HG03025 (cell line): ENCODE results near the gene NTRK3.

Experiments used
- ATAC-seq: cut with Tn5 transposase; IDR thresholded peaks from one replicate; pipeline ENCODE4 v1.9.1; 2021; ENCODE audit warnings: mild to moderate bottlenecking, moderate library complexity; ENCODE audit not compliant: unreplicated experiment, low FRiP score

NTRK3 gene

DNA sequence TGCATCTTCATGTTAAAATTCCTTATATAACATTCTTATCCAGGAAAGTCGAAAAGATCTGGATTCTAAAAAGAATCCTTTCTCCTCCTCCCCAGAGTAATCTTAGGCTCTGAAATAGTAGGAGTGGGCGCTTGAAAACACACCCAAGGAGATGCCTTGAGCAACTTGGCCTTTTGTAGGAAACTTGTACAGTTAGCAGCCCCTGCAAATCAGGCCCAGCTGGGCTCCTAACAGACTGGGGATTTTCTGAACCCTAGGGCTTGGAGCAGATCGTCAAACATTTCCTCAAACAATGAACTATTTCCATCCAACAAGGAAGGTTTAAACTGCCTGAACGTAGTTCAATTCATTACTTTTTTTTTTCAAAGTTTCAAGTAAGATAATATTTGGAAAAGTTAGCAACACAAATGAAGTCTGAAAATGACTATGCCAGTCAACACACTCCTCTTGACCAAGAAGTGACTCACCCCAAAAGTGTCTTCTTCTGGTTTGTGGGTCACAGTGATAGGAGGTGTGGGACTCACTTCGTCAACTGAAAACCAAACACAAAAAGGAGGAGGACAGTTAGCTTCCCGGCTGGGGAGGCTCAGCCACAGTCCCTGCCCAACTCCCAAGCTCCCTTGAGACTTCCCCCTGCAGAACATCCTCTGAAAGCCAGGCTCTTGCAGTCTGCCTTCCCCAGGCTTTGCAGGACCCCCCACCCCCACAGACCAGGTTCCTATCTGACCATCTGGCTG is 129.7 kb downstream of the NTRK3 start:
- ATAC-seq = no peak

DNA sequence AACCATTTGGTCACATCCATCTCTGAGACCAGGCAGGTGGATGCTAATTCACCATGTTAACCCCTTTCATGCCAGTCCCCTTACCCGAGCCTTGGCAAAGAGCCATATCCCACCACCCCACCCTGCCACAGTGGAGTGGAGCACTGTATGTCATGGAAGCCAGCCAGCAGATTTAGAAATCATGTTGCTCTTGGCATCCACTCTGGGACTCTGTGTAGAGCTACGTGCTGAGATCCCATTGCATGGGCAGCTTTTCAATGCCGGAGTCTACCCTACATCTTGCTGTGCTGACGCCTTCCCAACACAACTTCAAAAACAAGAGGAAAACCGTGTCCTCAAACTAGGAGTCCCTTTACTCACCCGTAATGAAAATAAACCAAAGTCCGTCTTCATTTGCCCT is 131.0 kb downstream of the NTRK3 start:
- ATAC-seq = no peak

DNA sequence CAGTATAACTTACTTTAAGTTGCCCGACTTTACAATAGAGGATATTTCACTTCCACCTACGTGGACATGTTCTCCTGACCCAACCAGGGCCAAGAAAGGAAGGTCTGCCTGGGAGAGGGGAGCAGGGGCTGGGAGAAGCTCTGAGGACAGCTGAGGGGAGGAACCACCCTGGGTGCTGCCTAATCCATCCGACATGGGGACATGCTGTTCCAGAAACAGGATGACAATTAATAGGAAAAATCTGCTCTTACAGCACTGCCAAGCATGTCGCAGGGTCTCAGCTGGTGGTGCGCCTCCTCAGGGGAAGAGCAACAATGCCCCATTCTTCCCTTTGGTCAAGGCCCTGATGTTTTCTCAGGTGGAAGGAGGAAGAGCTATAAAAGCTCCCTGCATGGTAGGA is 132.3 kb downstream of the NTRK3 start:
- no peak for ATAC-seq

DNA sequence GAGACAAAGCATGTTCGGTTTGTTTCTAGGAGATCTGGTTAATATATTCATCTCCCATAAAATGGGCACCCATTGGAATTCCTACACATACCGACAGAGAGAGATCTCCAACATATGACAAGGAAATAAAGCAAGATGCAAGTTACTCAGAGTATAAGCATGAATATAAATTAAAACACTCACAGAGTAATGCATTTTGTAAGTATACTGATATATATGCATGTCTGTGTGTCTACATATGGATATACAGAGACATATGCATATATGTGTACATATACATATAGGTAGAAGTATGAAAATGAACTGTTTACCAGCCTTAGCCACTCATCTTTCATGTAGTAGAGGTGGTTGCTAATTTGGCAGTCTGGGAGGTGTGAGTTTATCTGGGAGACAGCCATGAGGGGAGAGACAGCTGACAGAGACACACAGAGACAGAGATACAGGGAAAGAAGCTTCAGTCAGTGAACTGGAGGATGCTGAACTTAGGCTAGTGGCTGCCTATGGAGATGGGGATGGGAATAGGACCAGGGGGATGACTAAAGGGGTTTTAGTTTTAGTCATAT is 134.5 kb downstream of the NTRK3 start:
- no peak for ATAC-seq

DNA sequence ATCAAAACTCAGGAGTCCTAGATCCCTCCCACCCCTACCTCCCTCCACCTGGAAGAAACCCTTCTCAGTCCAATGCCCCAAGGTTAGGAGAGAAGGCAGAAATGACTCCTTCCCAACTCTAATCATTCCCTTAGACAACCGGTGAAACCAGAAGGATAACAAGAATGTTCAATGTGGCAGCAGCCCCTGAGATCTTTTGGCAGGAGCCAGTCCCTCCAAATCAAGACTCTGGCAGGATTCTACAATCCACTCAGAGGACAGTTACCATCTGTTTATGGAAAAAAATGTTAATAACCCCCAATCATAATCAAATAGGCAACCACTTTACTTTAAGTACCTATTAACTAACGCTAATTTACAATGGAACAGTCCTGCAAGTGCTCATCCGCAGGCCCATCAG is 136.5 kb downstream of the NTRK3 start:
- no peak for ATAC-seq

DNA sequence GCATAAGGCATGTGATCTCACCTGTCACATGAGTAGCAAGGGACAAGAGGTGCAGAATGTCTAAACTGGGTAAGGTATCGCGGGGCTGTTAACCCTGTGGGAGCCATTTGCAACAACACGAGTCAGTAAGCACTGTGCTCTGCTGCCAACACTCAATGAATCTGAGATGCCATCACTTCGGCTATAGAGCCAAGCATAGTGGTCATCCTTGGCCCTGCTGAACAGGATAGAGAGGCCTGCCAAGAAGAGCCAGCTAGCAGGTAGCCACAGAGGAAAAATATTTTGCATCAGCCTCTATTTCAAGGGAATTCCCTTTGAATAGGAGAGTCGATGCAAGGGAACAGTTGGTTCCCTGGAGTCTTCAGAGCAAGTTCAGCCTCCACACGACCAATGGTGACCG is 137.8 kb downstream of the NTRK3 start:
- ATAC-seq = no peak

DNA sequence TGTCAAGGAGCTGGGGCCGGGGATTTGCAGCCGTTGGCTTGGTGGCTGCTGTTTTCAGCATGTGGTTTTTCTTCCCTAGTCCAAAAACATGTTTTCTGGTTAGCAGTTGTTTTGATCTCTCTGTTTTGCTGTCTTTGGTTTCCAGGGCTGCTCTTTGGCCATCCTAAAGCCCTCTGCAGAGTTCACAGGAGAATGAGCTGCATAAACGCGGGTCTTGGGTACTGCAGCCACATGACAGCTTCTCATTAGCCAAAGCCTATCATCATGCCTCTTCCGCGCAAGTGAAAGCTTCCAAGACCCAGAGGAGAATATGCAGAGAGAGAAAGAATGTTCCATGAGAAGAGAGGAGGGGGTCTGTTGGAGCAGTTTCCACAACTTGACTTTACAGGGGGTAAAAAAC is 138.5 kb downstream of the NTRK3 start:
- no peak for ATAC-seq

DNA sequence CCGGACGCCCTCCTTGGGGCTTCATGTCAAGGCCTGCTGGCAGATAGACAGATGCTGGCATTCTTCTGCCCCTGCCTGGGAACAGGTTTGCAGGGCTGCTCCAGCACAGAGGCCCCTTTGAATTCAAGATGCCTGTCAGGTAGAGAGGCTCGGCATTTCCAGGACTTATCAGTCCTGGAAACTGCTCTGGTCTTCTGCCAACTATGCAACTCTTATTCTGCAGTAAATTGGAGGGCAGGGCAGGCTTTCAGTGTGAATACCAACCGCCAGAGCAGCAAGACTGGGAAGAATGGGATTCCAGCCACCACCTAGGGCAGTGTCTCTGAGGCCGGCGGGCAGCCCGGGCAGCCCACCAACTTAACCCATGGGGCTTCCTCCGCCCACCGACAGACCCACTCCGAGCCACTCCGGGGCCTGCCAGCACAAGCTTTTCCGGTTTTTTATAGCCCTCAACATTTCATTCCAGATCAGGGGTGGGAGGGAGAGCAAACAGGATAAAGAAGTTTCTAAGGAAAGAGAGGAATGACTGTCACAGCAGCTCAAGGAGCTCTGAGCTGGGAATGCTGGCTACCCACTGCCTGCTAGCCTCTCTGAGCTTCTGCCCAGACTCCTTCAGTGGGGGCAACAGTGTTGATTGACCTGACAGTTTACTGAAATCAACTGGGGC is 140.9 kb downstream of the NTRK3 start:
- ATAC-seq = no peak

DNA sequence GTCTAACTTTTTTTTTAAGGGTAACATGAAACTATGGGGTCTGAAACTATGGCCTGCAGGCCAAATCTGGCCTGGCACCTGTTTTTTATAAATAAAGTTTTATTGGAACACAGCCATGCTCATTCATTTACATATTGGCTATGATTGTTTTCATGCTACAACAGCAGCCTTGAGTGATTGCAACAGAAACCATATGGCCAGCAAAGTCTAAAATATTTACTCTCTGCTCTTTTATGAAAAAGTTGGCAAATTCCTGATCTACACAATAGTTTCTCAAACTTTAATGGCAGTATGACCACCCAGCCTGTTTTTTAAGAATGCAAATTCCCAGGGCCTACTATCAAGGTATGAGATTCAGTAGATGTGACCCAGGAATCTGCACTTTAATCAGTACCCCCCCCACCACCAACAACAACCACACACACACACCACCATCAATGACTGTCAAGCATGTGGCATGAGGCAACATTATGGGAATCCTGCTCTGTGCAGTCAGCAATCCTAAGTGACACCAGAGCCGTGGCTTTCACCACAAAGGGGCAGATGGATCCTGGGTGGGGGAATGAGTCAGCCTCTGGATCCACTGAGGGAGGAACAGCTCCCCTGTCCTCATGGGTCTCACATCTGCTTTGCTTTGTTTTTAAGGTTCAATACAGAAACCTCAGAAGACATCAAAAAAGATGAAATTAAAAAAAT is 142.8 kb downstream of the NTRK3 start:
- ATAC-seq = no peak

DNA sequence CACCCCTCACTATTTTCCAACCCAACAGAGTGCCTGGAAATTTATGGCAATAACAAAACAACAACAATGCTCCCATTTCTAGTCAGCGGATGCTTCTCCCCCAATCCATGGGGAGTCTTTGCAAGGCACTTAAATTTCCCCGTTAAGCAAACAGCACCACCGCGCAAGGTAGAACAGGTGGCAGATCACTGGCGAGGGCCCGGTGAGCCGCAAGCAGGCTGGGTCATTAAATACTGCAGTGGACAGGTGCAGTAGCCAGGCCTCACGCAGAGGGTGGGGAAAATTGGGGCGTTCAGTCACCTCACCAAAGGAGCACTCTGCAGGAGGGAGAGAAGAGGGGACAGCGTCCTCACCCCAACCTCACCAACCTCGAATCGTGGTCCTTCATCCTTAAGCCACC is 147.5 kb downstream of the NTRK3 start:
- ATAC-seq = no peak

DNA sequence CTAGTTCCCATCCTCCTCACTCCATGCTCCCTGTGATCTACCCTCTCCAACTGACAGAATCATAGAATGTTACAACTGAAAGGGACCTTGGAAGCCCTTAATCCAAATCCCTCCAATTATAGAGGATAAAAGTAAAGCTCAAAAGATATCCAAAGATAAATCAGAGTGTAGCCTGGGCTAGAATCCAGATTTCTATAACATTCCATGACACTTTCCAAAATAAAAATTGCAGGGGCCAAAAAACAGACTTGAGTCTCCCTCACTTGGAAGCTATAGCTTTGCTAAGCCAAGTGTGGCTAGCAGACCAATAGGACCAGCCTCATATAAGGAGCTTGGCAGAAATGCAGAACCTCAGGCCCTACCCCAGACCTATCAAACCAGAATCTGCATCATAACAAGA is 148.1 kb downstream of the NTRK3 start:
- no peak for ATAC-seq

DNA sequence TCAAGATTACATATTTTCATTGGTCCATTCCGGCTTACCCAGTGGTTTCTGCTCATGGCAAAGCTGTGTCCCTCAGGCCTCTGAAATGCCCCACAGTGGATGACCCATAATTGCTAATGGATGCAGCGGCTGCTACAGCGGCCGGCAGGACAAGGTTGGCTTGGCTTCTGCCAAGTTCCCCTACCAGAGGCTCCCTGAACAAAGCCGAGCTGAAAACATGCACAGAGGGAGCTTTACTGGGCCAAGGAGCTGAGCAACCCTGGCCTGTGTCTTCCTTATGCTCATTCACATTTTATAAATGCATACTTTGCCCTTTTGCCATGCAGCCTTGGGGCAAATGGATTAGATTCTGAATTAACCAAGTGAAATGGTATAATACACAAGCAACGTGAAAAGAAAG is 150.5 kb downstream of the NTRK3 start:
- ATAC-seq = no peak

DNA sequence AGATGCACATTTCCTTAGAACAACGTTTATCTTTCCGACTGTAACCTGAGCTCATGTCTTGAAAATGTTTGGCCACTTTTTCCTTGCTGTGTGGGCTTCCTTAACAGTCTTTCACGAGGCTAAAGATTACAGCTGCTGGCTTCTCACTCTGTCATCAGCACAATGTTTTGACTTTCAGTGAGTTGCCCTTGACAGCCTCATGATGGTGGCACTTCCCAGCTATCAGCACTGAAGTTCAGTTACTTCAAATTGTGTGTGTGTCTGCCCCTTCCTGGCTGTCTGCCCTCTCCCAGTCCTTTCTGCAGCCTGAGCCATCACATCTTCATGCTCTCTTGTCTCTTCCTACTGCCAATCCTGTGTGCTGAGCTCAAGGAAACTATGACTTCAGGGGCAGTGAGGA is 152.2 kb downstream of the NTRK3 start:
- no peak for ATAC-seq

DNA sequence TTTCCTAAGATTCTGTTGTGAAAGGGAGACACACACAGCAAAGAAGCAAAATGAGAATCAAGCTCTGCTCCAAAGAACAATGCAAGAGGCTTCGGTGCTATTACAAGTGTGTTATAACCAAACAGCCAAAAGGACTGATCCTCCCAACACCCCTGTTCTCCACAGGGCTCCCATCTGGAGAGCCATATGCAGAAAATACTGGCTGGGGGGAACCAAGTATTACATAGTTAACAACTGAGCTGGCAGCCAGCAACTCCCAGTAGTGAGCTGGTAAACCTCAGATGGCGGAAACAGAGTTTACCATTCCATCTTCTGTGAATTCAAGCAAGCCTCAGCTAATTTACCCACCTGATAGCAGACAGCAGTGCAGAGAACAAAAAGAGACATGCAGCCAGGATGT is 156.4 kb downstream of the NTRK3 start:
- ATAC-seq = no peak

DNA sequence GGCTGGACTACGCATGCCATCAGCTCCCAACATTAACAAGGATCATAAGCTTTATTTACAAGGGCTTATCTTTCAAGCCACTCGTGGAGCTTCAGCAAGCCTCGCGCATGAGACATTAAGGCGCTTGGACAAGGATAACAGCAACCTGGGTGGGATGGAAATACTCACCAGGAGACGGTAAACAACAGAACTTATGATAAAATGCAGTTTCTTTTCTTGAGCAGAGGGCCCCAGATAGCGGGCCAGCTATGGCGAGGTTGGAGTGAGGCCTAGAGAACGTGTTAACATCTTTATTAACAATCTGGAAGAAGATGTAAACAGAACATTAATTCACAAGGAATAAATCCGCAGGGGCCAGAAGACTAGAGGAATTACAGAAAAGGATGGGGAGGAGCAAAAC is 158.2 kb downstream of the NTRK3 start:
- ATAC-seq = no peak

DNA sequence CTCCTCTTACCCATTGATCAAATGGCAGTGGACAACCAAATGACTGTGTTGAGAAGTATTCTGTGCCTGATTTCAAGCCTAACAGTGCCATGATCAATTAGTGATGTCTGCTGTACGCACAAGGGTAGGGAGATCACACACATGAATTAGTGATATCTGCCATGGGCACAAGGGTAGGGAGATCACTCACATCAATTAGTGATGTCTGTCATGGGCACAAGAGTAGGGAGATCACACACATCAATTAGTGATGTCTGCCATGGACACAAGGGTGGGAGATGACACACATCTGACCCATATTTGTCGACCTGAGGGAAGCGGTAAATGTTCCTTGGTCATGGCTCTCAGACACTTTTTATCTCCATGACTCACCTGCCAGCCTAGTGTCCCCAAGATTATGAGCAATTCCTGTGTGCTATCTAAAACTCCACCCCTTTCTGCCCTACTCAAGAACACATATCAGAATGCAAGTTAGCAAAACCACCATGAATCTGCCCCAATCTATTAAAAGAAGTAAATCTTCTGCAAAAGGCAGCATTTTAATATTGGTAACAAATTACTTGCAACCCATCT is 165.0 kb downstream of the NTRK3 start:
- no peak for ATAC-seq

DNA sequence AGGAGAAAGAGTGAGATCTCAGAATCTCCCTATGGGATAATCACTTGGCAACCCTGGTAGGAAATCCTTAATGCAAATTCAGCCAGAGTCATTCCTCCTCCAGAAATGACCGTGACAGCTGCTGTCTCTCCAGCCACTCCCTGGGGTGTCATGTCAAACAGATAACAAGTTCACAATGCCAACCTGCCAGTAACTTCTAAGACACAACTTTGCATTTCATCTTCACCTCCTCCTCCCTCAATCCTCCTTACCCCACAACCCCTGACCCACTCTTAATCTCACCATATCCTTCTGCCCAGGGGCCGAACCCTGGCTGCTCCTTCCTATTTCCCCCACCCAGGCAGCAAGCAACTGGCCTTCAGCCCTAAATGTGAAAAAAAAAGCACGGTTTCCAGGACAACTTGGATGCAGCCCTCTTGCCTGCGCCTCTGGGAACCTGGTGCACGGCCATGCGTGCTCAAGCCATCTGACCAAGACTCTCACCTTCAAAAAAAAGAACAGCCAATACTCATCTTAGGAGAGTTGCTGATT is 166.0 kb downstream of the NTRK3 start:
- ATAC-seq = no peak

DNA sequence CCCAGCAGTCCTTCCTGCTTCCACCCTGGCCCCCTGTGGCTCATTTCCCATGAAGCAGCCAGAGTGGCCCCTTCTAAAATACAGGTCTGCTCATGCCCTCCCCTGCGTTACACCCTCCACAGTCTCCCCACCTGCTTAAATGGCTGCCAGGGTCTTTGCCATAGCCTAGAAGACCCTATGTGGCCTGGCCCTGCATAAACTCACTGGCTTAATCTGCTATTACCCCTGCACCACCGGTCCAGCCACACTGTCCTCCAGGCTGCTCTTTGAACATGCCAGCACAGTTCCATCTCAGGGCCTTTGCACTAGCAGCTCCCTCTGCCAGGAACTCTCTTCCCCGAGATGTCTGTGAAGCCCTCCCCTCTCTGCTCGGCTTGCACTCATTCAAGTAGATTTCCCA is 166.8 kb downstream of the NTRK3 start:
- ATAC-seq = no peak

DNA sequence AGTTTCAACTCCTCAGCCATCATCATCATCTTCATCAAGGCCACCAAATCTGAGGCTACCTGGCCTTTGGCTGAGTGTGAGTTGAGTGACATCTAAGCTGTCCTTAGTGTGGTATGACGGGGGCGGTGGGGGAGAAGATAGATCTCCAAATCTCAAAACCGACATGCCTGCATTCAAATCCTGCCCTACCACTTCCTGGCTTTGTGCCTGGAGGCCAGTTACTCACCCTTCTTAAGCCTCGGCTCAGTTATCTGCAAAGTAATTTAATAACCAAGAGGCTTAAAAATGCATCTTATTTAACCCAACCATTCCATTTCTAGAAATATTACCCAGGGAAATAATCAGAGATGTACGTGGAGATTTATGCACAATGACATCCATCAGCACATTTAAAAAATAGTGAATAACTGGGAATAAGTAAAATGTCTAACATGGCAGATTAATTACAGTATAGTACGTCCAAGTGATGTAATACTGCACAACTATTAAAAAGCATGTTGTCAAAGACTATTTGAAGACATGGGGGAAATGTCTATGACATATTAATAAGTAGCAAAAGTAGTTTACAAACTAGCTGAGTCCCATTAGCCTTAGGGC is 167.4 kb downstream of the NTRK3 start:
- no peak for ATAC-seq
